Mucosa of descending colon (tissue), 3 donors: ENCODE data around the gene ZNF3. TPM values are rescaled to one million over a fixed set of nuclear protein-coding genes. Genes with fewer than 3 reads are reported as not detected.
A peak's percentile ranks its signal among the peaks of the same experiment; 100 is the strongest.

Experiments
- ATAC-seq: fragments of 200-7000 bp; cut with Tn5 transposase; one replicate; pipeline ENCODE4 v1.9.1; 2020; ENCODE audit warnings: mild to moderate bottlenecking, moderate library complexity
- DNase-seq, 3 donors: peaks; one replicate each; pipeline ENCODE4 v3.0.0-alpha.2; 2020
- H3K36me3 ChIP-seq: fragments of 200-600 bp; one replicate; pipeline ENCODE4 v1.8.0; 2021; ENCODE audit warnings: low read depth, mild to moderate bottlenecking
- H3K4me1 ChIP-seq: fragments of 200-600 bp; one replicate; pipeline ENCODE4 v1.8.0; 2021; ENCODE audit warnings: low read depth, mild to moderate bottlenecking
- H3K4me3 ChIP-seq: fragments of 200-600 bp; one replicate; pipeline ENCODE4 v1.8.0; 2021; ENCODE audit warnings: mild to moderate bottlenecking
- H3K9me3 ChIP-seq: fragments of 200-600 bp; one replicate; pipeline ENCODE4 v1.8.0; 2021; ENCODE audit warnings: mild to moderate bottlenecking
- CTCF ChIP-seq: fragments of 200-600 bp; IDR thresholded peaks from one replicate; pipeline ENCODE4 v1.8.0; 2022; ENCODE audit warnings: antibody characterized with exemption, mild to moderate bottlenecking
- intact Hi-C, 2 donors: fragments of 100-400 bp; cut with DNase I in 1 of 2; cut with micrococcal nuclease in 1 of 2; formaldehyde crosslinking; loops; one replicate each; pipeline versions ENCODE4 v1.11.0 to v1.11.1; 2022; cut with DNase I, micrococcal nuclease
- total RNA-seq, 3 donors: library from RNA; stranded (reverse); fragmentation: NEBNext Ultra II Directional in 2 of 3; extraction: Animal tissue kit (Norgen Biotek cat#: 25700) in 2 of 3; gene quantifications; one replicate each; pipeline versions ENCODE4 v1.2.1 to v1.2.4, GENCODE V29; 2021 to 2023
- donor health status: DM: no; HTN: no; CAD: no; lungs with moderate emphysema.
- donor health status: DM: no; HTN: no; CAD: no.
- donor health status: DM: no; HTN: yes; CAD: no.

Gene ZNF3
- total RNA-seq, 3 donors from 2014 or later: 32.6 to 46.1 (median 35.8) TPM

- Histone ChIP-seq H3K4me3 (no peak overlapping the region), H3K9me3 (no peaks in the 10 kb centered on the region), H3K4me1 (peaks cover 36% of the 10 kb centered on the region), H3K36me3 (no peaks in the 10 kb centered on the region)
- TF ChIP-seq CTCF: no peak
- intact Hi-C loops: no loop called here
- ATAC-seq (no peak), DNase-seq (no peak)
Observed at GRCh38 chr7:100120733-100121036, 39.2 kb upstream of the ZNF3 start.

GRCh38 chr7:100119970-100120732 lies 38.6 kb upstream of the ZNF3 start:
- no peak for TF ChIP-seq CTCF
- Histone ChIP-seq H3K36me3 (no peaks in the 10 kb centered on the region), H3K9me3 (no peaks in the 10 kb centered on the region), H3K4me3 (peak overlapping the region; percentile 54), H3K4me1 (peaks cover 31% of the 10 kb centered on the region)
- peak; percentile 62 to 71 (median 65) for DNase-seq
- ATAC-seq: peak; percentile 28
- intact Hi-C loops: no loop called here

- Histone ChIP-seq H3K9me3 (no peaks in the 10 kb centered on the region), H3K4me1 (peaks cover 24% of the 10 kb centered on the region), H3K36me3 (no peaks in the 10 kb centered on the region), H3K4me3 (peak within 1 kb of the TSS; percentile 54)
- no peak for TF ChIP-seq CTCF
- DNase-seq (peak; percentile 94 to 97 (median 96)), ATAC-seq (peak; percentile 93)
- intact Hi-C loops: no loop called here
Observed at GRCh38 chr7:100119072-100119969, 37.8 kb upstream of the ZNF3 start, which contains the start of the genes CNPY4 and TAF6. TSS of gene CNPY4 (plus strand) at chr7:100119634. CDS start at chr7:100119745, 111 bp downstream. TSS of gene TAF6 (minus strand) at chr7:100119358. CDS start at chr7:100114209, 5,149 bp downstream.

- no peaks in the 10 kb centered on the region for H3K9me3 ChIP-seq
- ATAC-seq: no peak
- peak overlapping the region; percentile 54 for H3K4me3 ChIP-seq
- intact Hi-C loops: no loop called here
- DNase-seq: no peak
- no peak for TF ChIP-seq CTCF
- peaks cover 16% of the 10 kb centered on the region for H3K4me1 ChIP-seq
- H3K36me3 ChIP-seq: no peaks in the 10 kb centered on the region
Observed at GRCh38 chr7:100118388-100119071, 37.0 kb upstream of the ZNF3 start.

GRCh38 chr7:100115026-100115425 lies 33.5 kb upstream of the ZNF3 start:
- no peak for ATAC-seq

More at GRCh38 chr7:100115026-100115425, 33.5 kb upstream of the ZNF3 start:
- Histone ChIP-seq H3K4me3 (no peak overlapping the region), H3K4me1 (peaks cover 8% of the 10 kb centered on the region), H3K36me3 (no peaks in the 10 kb centered on the region), H3K9me3 (no peaks in the 10 kb centered on the region)
- DNase-seq: no peak
- intact Hi-C loops: no loop called here
- TF ChIP-seq CTCF: no peak
